Measurements from ENCODE around the gene EIF1AY.
"Not testable (repeated sequence)": the region's sequence is repeated elsewhere in the genome, so short reads cannot be mapped to it uniquely, and the experiment has no call there.

Gene EIF1AY, protein sequence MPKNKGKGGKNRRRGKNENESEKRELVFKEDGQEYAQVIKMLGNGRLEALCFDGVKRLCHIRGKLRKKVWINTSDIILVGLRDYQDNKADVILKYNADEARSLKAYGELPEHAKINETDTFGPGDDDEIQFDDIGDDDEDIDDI

DNA sequence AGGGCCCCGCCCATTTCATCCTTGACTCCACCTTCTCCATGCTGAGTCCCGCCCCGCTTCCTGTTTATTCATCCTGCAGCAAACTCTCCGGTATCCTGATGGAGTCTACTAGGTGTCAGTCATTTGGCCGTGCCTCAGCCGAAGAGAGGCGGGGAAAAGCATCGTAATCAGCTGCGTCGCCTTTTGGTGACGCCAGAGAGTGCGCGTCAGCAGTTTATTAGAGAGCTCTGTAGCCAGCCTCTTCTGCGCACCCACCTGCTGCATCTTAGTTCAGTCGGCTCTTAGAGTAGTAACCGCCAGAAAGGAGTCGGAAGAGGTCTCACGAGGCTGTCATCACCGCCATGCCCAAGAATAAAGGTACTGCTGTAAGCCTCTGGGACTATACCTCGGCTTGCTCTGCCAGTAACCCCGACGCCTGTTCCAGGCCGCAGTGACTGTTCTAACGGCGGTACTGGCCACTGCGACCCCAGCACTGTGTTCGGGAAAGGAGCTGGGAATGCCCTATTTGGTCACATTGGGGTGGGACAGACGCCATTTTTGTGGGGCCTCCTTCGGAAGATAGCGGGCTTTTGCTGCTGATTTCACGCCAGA is at the start of gene EIF1AY:
EIF1AY (plus strand) TSS at position 246 of the 591 bp plus-strand sequence; CDS start at position 342, 96 bp downstream.
- DNase-seq (ENCODE audit: low read depth in 4 of 4, low spot score in 1 of 4), result peak in 3 of 4 experiments; percentile 59 to 77 (median 72)

DNA sequence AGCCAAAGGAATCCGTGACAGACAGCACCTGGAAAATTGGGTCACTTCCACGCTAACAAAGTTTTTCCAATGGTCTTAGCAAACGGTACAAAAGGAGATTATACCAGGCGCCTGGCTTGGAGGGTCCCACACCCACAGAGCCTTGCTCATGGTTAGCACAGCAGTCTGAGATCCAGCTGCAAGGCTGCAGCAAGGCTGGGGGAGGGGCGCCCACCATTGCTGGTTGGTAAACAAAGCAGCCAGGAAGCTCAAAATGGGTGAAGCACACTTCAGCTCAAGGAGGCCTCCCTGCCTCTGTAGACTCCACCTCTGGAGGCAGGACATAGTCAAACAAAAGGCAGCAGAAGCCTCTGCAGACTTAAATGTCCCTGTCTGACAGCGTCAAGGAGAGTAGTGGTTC is 47.1 kb upstream of the EIF1AY start:
- DNase-seq (ENCODE audit: low read depth in 4 of 4, low spot score in 1 of 4), result no peak

DNA sequence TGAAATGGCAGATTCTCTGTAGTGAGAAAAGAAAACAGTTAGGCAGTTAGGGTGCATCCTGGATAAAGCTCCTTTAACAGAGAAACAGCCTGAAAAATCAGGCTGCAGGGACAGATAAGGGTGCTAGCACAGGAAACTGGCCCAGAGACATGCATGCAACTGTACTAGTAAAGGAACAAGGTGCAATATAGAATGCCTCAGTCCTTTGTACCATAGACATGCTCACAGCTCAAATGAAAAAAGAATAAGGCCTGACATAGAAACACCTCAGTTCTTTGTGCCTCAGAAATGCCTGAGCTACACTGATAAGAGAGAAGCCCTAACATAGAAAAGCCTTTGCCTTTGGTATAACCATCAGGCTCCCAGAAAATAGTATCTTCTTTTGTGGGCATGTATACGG is 37.4 kb upstream of the EIF1AY start:
- DNase-seq (ENCODE audit: low read depth in 4 of 4, low spot score in 1 of 4), result no peak

DNA sequence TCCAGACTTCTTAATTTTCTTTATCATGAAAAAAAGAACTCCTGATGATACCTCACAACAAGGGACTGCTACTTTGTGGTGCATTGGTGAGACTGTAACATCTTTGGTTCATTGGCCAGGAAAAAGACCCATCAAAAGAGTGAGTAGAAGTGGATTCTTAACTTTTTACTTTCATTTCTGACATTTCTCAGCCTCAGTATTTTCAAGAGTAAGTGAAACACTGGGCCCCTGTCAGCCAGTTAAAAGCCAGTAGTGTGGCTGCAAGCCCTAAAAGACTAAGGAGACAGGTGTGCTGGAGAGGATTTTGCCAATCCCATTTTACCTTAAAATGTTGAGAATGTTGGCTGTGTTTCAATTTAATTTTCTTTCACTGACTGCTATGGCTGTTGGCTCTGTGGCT is 36.6 kb upstream of the EIF1AY start:
- no peak for DNase-seq (ENCODE audit: low read depth in 4 of 4, low spot score in 1 of 4)

DNA sequence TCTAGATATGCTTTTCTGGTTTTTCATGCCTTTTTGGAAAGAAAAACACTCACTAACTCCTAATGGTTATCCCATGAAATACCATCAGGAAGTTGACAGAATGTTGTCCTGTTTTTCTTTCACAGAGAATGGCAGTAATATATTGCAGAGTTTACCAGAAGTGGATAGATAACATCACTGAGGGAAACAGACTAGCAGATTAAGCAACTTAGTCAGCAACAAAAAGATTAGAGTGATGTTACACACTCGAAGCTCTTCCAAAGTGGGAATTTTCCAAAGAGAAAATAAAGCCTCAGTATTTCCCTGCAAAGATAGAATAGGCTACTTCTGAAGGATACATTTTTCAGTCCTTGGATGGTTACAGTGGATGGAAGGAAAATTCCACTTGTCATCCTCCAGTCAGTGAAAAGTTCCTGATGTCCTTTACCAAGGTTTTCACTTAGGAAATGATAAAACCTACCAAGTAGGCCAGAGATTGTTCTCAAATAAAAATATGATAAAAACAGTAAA is 31.1 kb upstream of the EIF1AY start:
- DNase-seq (ENCODE audit: low read depth in 4 of 4, low spot score in 1 of 4), result no peak

DNA sequence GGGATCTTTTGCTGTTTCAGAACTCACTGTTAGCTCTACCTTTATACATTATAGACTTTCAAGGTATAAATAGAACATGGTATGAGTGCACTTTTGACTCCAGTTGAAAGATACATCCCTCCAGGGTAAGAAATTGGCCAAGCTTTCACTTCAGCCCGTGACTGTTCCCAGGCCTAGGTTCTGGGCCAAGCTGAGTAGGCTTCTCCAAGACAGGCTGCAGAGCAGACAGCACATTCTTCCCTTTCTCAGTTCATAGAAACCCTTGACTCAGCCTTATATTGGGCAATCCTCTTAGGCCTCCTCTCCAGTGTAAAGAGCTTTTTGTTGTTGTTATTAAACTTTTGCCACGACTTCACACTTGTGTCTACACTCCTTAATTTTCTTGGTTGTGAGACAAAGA is 29.5 kb upstream of the EIF1AY start:
- no peak for DNase-seq (ENCODE audit: low read depth in 4 of 4, low spot score in 1 of 4)

DNA sequence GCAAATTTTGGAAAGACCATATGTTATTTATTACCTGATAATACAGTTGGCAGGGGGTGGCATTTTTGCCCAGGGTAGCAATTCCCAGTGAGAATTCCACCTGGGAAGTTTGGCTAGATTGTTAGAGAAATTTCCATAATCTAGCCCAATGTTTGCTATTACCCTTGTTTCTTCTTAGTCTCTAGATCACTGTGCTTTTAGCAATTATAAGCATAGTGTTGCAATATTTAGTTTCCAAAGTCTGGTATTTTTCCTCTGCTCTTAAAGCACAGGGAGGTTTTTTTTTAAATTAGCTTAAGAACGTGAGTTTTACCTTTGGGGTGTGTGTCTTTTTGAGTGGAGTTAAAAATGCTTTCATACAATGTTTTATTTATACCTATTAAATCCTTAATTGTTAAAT is 26.3 kb upstream of the EIF1AY start:
- no peak for DNase-seq (ENCODE audit: low read depth in 4 of 4, low spot score in 1 of 4)

DNA sequence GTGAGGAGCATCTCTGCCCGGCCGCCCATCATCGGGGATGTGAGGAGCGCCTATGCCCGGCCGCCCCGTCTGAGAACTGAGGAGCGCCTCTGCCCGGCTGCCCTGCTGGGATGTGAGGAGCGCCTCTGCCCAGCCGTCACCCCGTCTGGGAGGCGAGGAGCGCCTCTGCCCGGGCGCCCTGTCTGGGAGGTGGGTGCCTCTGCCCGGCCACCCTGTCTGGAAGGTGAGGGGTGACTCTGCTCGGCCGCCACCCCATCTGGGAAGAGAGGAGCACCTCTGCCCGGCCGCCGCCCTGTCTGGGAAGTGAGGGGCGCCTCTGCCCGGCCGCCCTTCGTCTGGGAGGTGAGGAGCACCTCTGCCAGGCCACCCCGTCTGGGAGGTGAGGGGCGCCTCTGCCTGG is 23.7 kb upstream of the EIF1AY start:
- no peak for DNase-seq (ENCODE audit: low read depth in 4 of 4, low spot score in 1 of 4)

DNA sequence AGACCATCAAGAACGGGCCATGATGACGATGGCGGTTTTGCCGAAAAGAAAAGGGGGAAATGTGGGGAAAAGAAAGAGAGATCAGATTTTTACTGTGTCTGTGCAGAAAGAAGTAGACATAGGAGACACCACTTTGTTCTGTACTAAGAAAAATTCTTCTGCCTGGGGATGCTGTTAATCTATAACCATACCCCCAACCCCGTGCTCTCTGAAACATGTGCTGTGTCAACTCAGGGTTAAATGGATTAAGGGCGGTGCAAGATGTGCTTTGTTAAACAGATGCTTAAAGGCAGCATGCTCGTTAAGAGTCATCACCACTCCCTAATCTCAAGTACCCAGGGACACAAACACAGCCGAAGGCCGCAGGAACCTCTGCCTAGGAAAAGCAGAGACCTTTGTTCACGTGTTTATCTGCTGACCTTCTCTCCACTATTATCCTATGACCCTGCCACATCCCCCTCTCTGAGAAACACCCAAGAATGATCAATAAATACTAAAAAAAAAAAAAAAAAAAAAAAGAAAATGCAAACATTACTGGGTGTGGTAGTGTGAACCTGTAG is 22.7 kb upstream of the EIF1AY start:
- DNase-seq (ENCODE audit: low read depth in 4 of 4, low spot score in 1 of 4), result not testable (repeated sequence)

DNA sequence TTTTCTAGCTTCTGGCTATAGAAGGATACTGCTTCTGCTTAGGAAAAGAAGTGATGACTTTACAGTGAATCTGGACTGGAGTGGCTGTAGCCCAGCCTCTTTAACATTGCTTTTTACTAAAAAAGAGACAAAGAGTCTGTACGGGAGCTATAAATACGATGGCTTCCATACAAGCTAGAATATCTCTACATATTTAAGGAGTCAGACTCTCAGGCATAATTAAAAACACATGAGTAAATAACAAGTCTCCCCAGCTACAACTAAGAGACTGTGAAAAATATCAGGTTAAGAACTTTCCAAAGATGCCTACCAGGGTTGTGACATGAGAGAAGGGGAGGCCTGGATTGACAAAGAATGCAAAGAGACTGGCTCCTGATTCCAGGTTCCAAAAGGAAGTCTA is 19.8 kb upstream of the EIF1AY start:
- no peak for DNase-seq (ENCODE audit: low read depth in 4 of 4, low spot score in 1 of 4)

DNA sequence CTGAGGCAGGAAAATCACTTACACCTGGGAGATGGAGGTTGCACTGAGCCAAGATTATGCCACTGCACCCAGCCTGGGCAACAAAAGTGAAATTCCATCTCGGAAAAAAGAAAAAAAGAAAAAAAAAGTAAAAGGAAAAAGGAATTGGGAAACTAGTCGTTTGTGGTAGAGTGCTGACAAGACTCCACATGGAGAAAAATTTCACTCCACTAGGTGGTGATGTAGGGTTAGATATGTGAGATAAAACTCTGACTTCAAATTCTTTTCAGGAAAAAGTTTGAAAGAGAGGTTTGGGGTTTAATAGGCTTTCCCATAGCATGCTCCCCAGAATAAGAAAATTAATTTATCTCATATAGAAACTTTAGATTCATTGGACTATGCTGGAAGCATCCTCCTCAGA is 16.9 kb upstream of the EIF1AY start:
- DNase-seq (ENCODE audit: low read depth in 4 of 4, low spot score in 1 of 4), result no peak

DNA sequence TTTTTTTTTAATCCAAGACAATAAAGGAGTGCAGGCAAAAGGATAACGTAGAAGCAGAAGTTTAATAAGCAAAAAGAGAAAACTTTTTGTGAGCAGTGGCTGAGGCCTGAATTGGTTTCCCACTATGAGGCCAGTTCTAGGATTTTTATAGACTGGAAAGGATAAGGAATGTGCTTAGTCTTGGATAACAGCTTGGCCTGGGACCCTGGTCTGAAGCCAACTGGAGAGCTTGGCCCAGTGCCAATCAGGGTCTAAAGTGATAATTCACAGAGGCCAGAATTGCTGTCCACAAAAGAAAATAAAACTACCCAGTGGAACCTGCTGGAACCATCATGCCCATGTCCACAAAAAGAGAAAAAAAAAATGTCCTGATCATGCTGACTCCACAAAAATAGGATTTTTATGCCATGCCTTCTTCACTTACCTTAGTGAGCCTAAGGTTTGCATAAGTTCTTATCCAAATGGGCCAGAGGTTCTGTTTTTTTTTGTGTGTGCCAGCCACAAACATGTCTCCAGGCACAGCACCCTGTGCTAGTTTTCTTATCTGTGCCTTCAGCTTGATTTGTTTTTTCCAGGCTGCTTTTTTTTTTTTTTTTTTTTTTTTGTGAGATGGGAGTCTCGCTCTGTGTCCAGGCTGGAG is 15.6 kb upstream of the EIF1AY start:
- no peak for DNase-seq (ENCODE audit: low read depth in 4 of 4, low spot score in 1 of 4)

DNA sequence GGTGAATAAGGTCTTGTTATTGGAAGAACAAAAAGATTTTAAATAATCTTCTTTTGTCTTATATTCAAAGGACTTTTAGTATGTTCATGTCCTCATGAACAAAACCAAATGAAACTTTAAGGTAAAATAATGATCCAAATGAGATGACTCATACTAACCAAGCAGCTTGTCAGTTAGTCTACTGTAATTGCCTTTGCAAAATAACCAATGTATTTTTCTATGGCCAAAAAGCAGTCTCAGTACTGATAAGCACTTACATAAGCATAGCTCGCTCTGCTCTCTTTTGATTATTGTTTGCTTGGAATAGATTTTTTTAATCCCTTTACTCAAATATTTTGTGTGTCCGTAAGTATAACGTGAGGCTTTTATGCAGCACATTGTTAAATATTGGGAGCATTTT is 4.3 kb upstream of the EIF1AY start:
- no peak for DNase-seq (ENCODE audit: low read depth in 4 of 4, low spot score in 1 of 4)

DNA sequence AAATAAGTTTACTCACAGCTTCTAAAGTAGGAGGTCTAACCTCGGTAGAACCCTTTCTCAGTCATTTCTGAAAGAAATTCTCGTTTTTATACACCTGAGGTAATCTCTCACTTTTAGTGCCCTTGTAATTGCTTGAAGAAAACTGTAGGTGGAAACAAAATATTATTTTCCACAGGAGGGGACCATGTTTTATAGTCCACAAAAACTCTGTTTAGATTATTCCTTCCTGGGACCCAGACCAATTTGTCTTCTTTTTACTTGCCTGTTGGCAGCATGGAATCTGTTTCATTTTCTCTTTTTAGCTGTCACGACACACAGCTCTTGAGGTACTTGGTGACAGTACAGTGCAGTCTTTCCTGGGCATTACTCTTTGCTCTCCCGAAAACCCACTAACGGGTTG is 930 bp downstream of the EIF1AY start:
- no peak for DNase-seq (ENCODE audit: low read depth in 4 of 4, low spot score in 1 of 4)

DNA sequence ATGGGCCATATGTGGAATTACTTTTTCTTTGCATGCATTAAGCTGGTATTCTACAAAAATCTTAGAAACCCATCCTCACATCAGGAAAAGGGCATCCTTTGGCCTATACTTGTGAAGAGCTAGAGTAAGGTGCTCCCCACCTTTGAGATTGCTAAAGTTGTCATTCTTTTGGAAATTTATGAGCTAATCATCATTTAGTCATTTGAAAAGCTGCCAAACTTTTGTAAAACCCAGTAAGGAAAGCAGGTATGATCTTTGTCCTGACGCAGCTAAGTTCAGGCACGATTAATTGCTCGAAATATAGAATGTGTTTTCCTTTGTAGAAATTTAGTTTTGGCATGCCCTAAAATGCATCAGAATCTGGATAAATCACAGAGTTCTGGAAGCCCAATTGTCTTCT is 2.6 kb downstream of the EIF1AY start:
- DNase-seq (ENCODE audit: low read depth in 4 of 4, low spot score in 1 of 4), result no peak

DNA sequence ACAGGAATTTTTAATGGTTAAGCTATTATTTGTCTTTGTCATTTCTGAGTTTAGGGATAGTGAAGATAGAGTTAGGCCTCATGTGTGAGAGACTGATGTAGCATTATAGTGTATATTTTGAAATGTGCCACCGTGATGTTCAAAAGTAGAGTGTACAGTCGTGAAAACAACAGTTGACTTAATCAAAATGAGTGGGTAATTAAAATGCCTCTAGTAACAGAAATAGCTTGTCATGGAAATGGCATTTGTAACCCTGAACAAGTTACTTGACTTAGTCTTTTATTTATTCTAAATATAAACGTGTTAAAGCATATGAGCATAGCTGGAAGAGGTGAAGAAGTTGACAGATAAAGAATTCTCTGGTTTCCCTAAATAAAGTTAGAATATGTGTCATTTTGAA is 6.1 kb downstream of the EIF1AY start:
- no peak for DNase-seq (ENCODE audit: low read depth in 4 of 4, low spot score in 1 of 4)

DNA sequence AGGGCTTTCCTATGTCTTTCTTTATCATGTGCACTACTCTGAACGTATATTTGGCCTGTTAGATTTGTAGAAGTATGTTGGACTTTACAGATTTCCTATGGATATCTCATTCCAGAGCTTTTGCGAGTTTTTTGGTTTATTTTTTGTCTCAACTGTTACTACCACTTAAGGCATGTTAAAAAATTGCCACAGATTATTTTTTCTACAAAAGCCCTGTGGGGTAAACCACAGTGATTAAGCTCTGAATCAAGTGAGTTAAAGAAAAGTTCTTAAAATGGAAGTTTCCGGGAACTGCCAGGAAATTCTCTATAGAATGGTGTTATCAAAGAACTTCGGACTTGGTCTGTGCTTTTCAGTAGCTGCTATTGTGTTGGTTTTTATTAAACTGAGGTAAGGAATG is 10.6 kb downstream of the EIF1AY start:
- no peak for DNase-seq (ENCODE audit: low read depth in 4 of 4, low spot score in 1 of 4)
